Measurements from ENCODE around the gene LSP1. TPM values are rescaled to one million over a fixed set of nuclear protein-coding genes. Genes with fewer than 3 reads are reported as not detected.

Gene LSP1
- total and polyA plus RNA-seq, 2 donors (not counting 1 experiment from before 2014, with no cell fraction given) = 0.19 to 1.8 TPM

- Histone ChIP-seq H3K9me3 (ENCODE audit: control insufficient read depth, insufficient read depth, low read depth, low read length) (no peaks in the 10 kb centered on the region), H2AFZ (ENCODE audit: low read length) (no peak overlapping the region), H4K20me1 (ENCODE audit: control insufficient read depth, extremely low read depth, insufficient read depth, low read length) (no peaks in the 10 kb centered on the region), H3K9ac (ENCODE audit: insufficient read depth, low read length) (no peak overlapping the region), H3K27me3 (ENCODE audit: control insufficient read depth, insufficient read depth, low read length) (no peaks in the 10 kb centered on the region), H3K36me3 (ENCODE audit: control insufficient read depth, insufficient read depth, low read length) (no peaks in the 10 kb centered on the region), H3K79me2 (ENCODE audit: control insufficient read depth, insufficient read depth, low read length) (no peaks in the 10 kb centered on the region), H3K4me1 (ENCODE audit: control insufficient read depth, extremely low read depth, insufficient read depth, low read length) (no peaks in the 10 kb centered on the region), H3K27ac (ENCODE audit: insufficient read depth, low read length) (no peak overlapping the region), H3K4me2 (ENCODE audit: extremely low read depth, insufficient read depth, low read length) (no peak overlapping the region), H3K4me3 (replicated peaks in 1 of 4; ENCODE audit: control extremely low read depth in 1 of 4, insufficient read depth in 1 of 4, low read depth in 3 of 4, low read length in 4 of 4) (no peak overlapping the region)
- DNase-seq (ENCODE audit: low read depth in 2 of 2) = no peak
- TF ChIP-seq EZH2 (IDR thresholded peaks at IDR 0.05; ENCODE audit: low read length, missing control alignments) (no peak), CTCF (conservative IDR thresholded peaks at IDR 0.05 in 1 of 2, IDR thresholded peaks at IDR 0.05 in 1 of 2; ENCODE audit: low read depth in 1 of 2, low read length in 2 of 2) (no peak)
Measured at GRCh38 chr11:1932681-1933080, 79.8 kb downstream of the LSP1 start.

- Histone ChIP-seq H3K4me2 (ENCODE audit: extremely low read depth, insufficient read depth, low read length) (no peak overlapping the region), H3K79me2 (ENCODE audit: control insufficient read depth, insufficient read depth, low read length) (no peaks in the 10 kb centered on the region), H4K20me1 (ENCODE audit: control insufficient read depth, extremely low read depth, insufficient read depth, low read length) (no peaks in the 10 kb centered on the region), H3K36me3 (ENCODE audit: control insufficient read depth, insufficient read depth, low read length) (no peaks in the 10 kb centered on the region), H3K27me3 (ENCODE audit: control insufficient read depth, insufficient read depth, low read length) (no peaks in the 10 kb centered on the region), H3K4me1 (ENCODE audit: control insufficient read depth, extremely low read depth, insufficient read depth, low read length) (no peaks in the 10 kb centered on the region), H3K9me3 (ENCODE audit: control insufficient read depth, insufficient read depth, low read depth, low read length) (no peaks in the 10 kb centered on the region), H2AFZ (ENCODE audit: low read length) (no peak overlapping the region), H3K4me3 (replicated peaks in 1 of 4; ENCODE audit: control extremely low read depth in 1 of 4, insufficient read depth in 1 of 4, low read depth in 3 of 4, low read length in 4 of 4) (no peak overlapping the region), H3K27ac (ENCODE audit: insufficient read depth, low read length) (no peak overlapping the region), H3K9ac (ENCODE audit: insufficient read depth, low read length) (no peak overlapping the region)
- TF ChIP-seq EZH2 (IDR thresholded peaks at IDR 0.05; ENCODE audit: low read length, missing control alignments) (no peak), CTCF (conservative IDR thresholded peaks at IDR 0.05 in 1 of 2, IDR thresholded peaks at IDR 0.05 in 1 of 2; ENCODE audit: low read depth in 1 of 2, low read length in 2 of 2) (no peak)
- no peak for DNase-seq (ENCODE audit: low read depth in 2 of 2)
Measured at GRCh38 chr11:1933416-1934334, 80.8 kb downstream of the LSP1 start.

- H3K4me2 ChIP-seq (ENCODE audit: extremely low read depth, insufficient read depth, low read length) = no peak overlapping the region
- no peaks in the 10 kb centered on the region for H3K79me2 ChIP-seq (ENCODE audit: control insufficient read depth, insufficient read depth, low read length)
- no peaks in the 10 kb centered on the region for H3K4me1 ChIP-seq (ENCODE audit: control insufficient read depth, extremely low read depth, insufficient read depth, low read length)
- no peak overlapping the region for H3K4me3 ChIP-seq (replicated peaks in 1 of 4; ENCODE audit: control extremely low read depth in 1 of 4, insufficient read depth in 1 of 4, low read depth in 3 of 4, low read length in 4 of 4)
- H2AFZ ChIP-seq (ENCODE audit: low read length) = no peak overlapping the region
- H4K20me1 ChIP-seq (ENCODE audit: control insufficient read depth, extremely low read depth, insufficient read depth, low read length) = no peaks in the 10 kb centered on the region
- H3K36me3 ChIP-seq (ENCODE audit: control insufficient read depth, insufficient read depth, low read length) = no peaks in the 10 kb centered on the region
- TF ChIP-seq EZH2 (IDR thresholded peaks at IDR 0.05; ENCODE audit: low read length, missing control alignments) (no peak), CTCF (conservative IDR thresholded peaks at IDR 0.05 in 1 of 2, IDR thresholded peaks at IDR 0.05 in 1 of 2; ENCODE audit: low read depth in 1 of 2, low read length in 2 of 2) (no peak)
- H3K27me3 ChIP-seq (ENCODE audit: control insufficient read depth, insufficient read depth, low read length) = no peaks in the 10 kb centered on the region
- no peak overlapping the region for H3K9ac ChIP-seq (ENCODE audit: insufficient read depth, low read length)
- no peaks in the 10 kb centered on the region for H3K9me3 ChIP-seq (ENCODE audit: control insufficient read depth, insufficient read depth, low read depth, low read length)
- H3K27ac ChIP-seq (ENCODE audit: insufficient read depth, low read length) = no peak overlapping the region
- no peak for DNase-seq (ENCODE audit: low read depth in 2 of 2)
Measured at GRCh38 chr11:1934335-1935155, 81.7 kb downstream of the LSP1 start.

Measured in fibroblast of lung (primary cell).